ENCODE measurements around the gene RXRA.

- TF ChIP-seq EZH2 (IDR thresholded peaks at IDR 0.05; ENCODE audit: borderline replicate concordance, insufficient read depth, low read depth, low read length, poor library complexity, severe bottlenecking) (no peak), CTCF (IDR thresholded peaks at IDR 0.05) (no peak)
Observed at GRCh38 chr9:134314039-134314949, 12.0 kb upstream of the RXRA start.
